Measurements from ENCODE around the gene FAM210A. TPM values are rescaled to one million over a fixed set of nuclear protein-coding genes. Genes with fewer than 3 reads are reported as not detected.

The FAM210A gene
- total and polyA plus RNA-seq, 7 donors = 11.4 to 45.8 (median 28.8) TPM

- ATAC-seq = peak in 1 of 4 donors; percentile 32
- no peaks in the 10 kb centered on the region for H3K4me1 ChIP-seq
- no peak overlapping the region for H3K4me3 ChIP-seq
- intact Hi-C loops (cut with DNase I) = no loop called here
- no peak overlapping the region for H3K27ac ChIP-seq
- 83 to 86% (median 86%) methylated on average over 14 to 16 of the region's 16 CpGs for WGBS, 3 donors
- H3K27me3 ChIP-seq (ENCODE audit: insufficient read depth in 3 of 3, low read length in 2 of 3) = peaks cover 0 to 1% (median 0%) of the 10 kb centered on the region in 3 donors
- no peak for DNase-seq
- H3K36me3 ChIP-seq (ENCODE audit: insufficient read depth in 1 of 2, low read depth in 1 of 2) = peaks cover 0 to 5% of the 10 kb centered on the region in 2 donors
- TF ChIP-seq CTCF (IDR thresholded peaks at IDR 0.05) = no peak
- H3K9me3 ChIP-seq = no peaks in the 10 kb centered on the region
Measured at GRCh38 chr18:13643261-13643751, 83.1 kb downstream of the FAM210A start.

- Histone ChIP-seq H3K4me3 (peak overlapping the region; percentile 60), H3K4me1 (no peaks in the 10 kb centered on the region), H3K9me3 (no peaks in the 10 kb centered on the region), H3K36me3 (ENCODE audit: insufficient read depth in 1 of 2, low read depth in 1 of 2) (peaks cover 0 to 5% of the 10 kb centered on the region in 2 donors), H3K27ac (peak overlapping the region; percentile 57), H3K27me3 (ENCODE audit: insufficient read depth in 3 of 3, low read length in 2 of 3) (peaks cover 0 to 1% (median 0%) of the 10 kb centered on the region in 3 donors)
- TF ChIP-seq CTCF (IDR thresholded peaks at IDR 0.05) = no peak
- 91 to 94% (median 93%) methylated on average over 15 of the region's 15 CpGs for WGBS, 3 donors
- intact Hi-C loops (cut with DNase I) = no loop called here
- no peak for DNase-seq
- peak in 1 of 4 donors; percentile 5 for ATAC-seq
Measured at GRCh38 chr18:13642440-13642827, 83.9 kb downstream of the FAM210A start.

- Histone ChIP-seq H3K27me3 (ENCODE audit: insufficient read depth in 3 of 3, low read length in 2 of 3) (peaks cover 0 to 1% (median 0%) of the 10 kb centered on the region in 3 donors), H3K9me3 (no peaks in the 10 kb centered on the region), H3K4me3 (peak overlapping the region; percentile 60), H3K27ac (peak overlapping the region; percentile 57), H3K4me1 (no peaks in the 10 kb centered on the region), H3K36me3 (ENCODE audit: insufficient read depth in 1 of 2, low read depth in 1 of 2) (peaks cover 0 to 5% of the 10 kb centered on the region in 2 donors)
- TF ChIP-seq CTCF (IDR thresholded peaks at IDR 0.05) = no peak
- WGBS, 3 donors = 32 to 33% (median 32%) methylated on average over 63 to 84 of the region's 84 CpGs
- intact Hi-C loops (cut with DNase I) = no loop called here
- peak; percentile 55 to 64 for DNase-seq
- peak; percentile 28 to 58 (median 46) for ATAC-seq
Measured at GRCh38 chr18:13641551-13642439, 84.6 kb downstream of the FAM210A start.

- intact Hi-C loops (cut with DNase I) = no loop called here
- H3K9me3 ChIP-seq = no peaks in the 10 kb centered on the region
- no peak for DNase-seq
- peaks cover 0 to 4% of the 10 kb centered on the region in 2 donors for H3K36me3 ChIP-seq (ENCODE audit: insufficient read depth in 1 of 2, low read depth in 1 of 2)
- H3K4me1 ChIP-seq = no peaks in the 10 kb centered on the region
- H3K27ac ChIP-seq = no peak overlapping the region
- peaks cover 0 to 1% (median 0%) of the 10 kb centered on the region in 3 donors for H3K27me3 ChIP-seq (ENCODE audit: insufficient read depth in 3 of 3, low read length in 2 of 3)
- TF ChIP-seq CTCF (IDR thresholded peaks at IDR 0.05) = no peak
- no peak for ATAC-seq
- H3K4me3 ChIP-seq = no peak overlapping the region
- 79 to 87% (median 80%) methylated on average over 9 to 10 of the region's 10 CpGs for WGBS, 3 donors
Measured at GRCh38 chr18:13640266-13640860, 86.0 kb downstream of the FAM210A start.
